AG04449 (cell line): Measurements from ENCODE around the gene GRAMD1C.
"Not testable (repeated sequence)": the region's sequence is repeated elsewhere in the genome, so short reads cannot be mapped to it uniquely, and the experiment has no call there.

Experiments used
- CTCF ChIA-PET: fragments of 350-600 bp; formaldehyde crosslinking; extraction: SDS; loops from one replicate; lab custom pipeline; 2021; ENCODE audit warnings: antibody characterized with exemption; lab: Yijun Ruan, JAX
- POLR2A ChIA-PET: fragments of 400-600, 350-600 bp; formaldehyde crosslinking; extraction: SDS; loops from one replicate; lab custom pipeline; 2020; ENCODE audit warnings: antibody characterized with exemption, inconsistent platforms; lab: Yijun Ruan, JAX
- DNase-seq: peaks from one replicate; pipeline ENCODE4 v3.0.0-alpha.2; 2010; ENCODE audit warnings: low read depth, low spot score
- H3K4me3 ChIP-seq: 2 replicates; pipeline ENCODE4 v1.5.1; 2011; ENCODE audit warnings: low read depth, mild to moderate bottlenecking, control low read depth, low read length
- TF ChIP-seq, protein P1 (sequence below): IDR thresholded peaks from one replicate; pipeline ENCODE4 v1.5.1; 2011; ENCODE audit warnings: mild to moderate bottlenecking, moderate library complexity, low read length, control low read depth, inconsistent platforms; ENCODE audit not compliant: insufficient read depth; ENCODE audit errors: missing control alignments

GRAMD1C gene

DNA sequence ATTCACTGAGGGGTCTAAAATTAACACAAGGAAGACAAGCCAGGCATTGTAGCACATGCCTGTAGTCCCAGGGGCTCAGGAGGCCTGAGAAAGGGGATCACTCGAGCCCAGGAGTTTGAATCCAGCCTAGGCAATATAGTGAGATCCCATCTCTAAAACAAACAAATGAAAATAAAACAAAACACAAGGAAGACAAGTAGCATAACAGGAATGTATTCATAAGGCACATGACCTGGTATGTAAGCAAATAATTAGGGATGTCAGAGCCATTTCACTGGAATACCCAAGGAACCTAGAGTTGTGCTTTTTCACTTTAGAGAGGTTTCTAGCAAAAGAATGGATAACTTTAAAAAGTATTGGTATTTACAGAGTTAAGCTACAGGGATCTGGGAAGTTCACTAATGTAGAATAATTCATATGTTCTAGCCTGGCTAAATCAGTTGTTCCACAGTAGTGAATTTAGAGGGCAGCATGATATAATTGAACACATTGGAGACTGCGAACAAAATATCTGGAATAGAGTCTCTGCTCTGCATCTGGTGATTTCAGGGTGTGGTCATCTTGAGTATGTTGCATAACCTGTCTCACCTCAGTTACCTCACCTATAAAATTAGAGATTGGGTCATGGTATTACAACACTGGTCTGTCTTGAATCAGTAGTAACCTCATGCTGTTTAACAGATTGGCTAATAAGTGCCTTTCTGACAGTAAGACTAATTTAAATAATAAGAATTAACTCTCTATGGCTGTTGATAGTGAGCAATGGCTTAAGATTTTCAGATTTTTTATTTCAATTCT is 9.3 kb downstream of the GRAMD1C start:
- H3K4me3 ChIP-seq = no peak overlapping the region
- DNase-seq = no peak
- POLR2A ChIA-PET = no interaction called here
- CTCF ChIA-PET = interaction anchor here (1.7 to 7.6 kb wide), 3 partner anchors 10 to 307 kb away, joined by 4 to 80 read pairs (median 12); partner anchors contain the start of gene GRAMD1C
- TF ChIP-seq, protein P1, sequence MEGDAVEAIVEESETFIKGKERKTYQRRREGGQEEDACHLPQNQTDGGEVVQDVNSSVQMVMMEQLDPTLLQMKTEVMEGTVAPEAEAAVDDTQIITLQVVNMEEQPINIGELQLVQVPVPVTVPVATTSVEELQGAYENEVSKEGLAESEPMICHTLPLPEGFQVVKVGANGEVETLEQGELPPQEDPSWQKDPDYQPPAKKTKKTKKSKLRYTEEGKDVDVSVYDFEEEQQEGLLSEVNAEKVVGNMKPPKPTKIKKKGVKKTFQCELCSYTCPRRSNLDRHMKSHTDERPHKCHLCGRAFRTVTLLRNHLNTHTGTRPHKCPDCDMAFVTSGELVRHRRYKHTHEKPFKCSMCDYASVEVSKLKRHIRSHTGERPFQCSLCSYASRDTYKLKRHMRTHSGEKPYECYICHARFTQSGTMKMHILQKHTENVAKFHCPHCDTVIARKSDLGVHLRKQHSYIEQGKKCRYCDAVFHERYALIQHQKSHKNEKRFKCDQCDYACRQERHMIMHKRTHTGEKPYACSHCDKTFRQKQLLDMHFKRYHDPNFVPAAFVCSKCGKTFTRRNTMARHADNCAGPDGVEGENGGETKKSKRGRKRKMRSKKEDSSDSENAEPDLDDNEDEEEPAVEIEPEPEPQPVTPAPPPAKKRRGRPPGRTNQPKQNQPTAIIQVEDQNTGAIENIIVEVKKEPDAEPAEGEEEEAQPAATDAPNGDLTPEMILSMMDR = no peak

GRCh38 chr3:113849071-113849470 is 10.5 kb downstream of the GRAMD1C start:
- CTCF ChIA-PET = interaction anchor here (1.2 kb wide), 1 partner anchor 62 kb away, joined by 3 read pairs; no protein-coding TSS in a partner anchor
- POLR2A ChIA-PET, DNase-seq, H3K4me3 ChIP-seq: not testable (repeated sequence)

DNA sequence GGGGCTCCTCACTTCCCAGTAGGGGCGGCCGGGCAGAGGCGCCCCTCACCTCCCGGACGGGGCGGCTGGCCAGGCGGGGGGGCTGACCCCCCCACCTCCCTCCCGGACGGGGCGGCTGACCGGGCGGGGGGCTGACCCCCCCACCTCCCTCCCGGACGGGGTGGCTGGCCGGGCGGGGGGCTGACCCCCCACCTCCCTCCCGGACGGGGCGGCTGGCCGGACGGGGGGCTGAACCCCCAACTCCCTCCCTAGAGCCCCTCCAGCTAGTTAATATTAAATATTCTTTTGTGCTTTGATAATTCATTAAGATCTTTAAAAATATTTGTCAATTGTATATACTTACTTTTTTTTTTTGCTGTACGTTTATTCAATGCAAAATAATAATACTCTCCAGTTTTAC is 11.3 kb downstream of the GRAMD1C start:
- DNase-seq, H3K4me3 ChIP-seq, POLR2A ChIA-PET: not testable (repeated sequence)
- CTCF ChIA-PET = interaction anchor here (1.2 kb wide), 1 partner anchor 61 kb away, joined by 3 read pairs; no protein-coding TSS in a partner anchor

- DNase-seq, POLR2A ChIA-PET, CTCF ChIA-PET, H3K4me3 ChIP-seq: not testable (repeated sequence)
Measured at GRCh38 chr3:113850391-113850790, 11.8 kb downstream of the GRAMD1C start.

- TF ChIP-seq, protein P1 = no peak
- ChIA-PET CTCF (interaction anchor here (0.6 to 1.4 kb wide), 3 partner anchors 11 to 243 kb away, joined by 3 read pairs; no protein-coding TSS in a partner anchor), POLR2A (no interaction called here)
- H3K4me3 ChIP-seq = no peak overlapping the region
- no peak for DNase-seq
Measured at GRCh38 chr3:113852506-113852905, 13.9 kb downstream of the GRAMD1C start.

DNA sequence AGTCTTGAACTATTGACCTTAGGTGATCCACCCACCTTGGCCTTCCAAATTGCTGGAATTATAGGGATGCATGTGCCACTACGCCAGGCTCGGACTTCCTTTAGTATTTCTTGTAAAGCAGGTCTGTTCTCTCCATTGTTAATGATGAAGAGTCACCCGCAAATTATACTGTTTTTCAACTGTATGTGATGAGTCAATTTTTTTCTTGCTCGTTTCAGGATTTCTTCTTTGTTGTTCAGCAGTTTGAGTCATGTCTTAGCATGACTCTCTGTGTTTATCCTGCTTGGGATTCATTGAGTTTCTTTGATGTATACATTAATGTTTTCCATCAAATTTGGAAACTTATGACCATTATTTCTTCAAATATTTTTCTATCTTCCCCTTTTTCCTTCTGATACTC is 28.9 kb downstream of the GRAMD1C start:
- peak; percentile 12 for DNase-seq
- POLR2A ChIA-PET = no interaction called here
- no peak overlapping the region for H3K4me3 ChIP-seq
- TF ChIP-seq, protein P1 = no peak
- CTCF ChIA-PET = no interaction called here

DNA sequence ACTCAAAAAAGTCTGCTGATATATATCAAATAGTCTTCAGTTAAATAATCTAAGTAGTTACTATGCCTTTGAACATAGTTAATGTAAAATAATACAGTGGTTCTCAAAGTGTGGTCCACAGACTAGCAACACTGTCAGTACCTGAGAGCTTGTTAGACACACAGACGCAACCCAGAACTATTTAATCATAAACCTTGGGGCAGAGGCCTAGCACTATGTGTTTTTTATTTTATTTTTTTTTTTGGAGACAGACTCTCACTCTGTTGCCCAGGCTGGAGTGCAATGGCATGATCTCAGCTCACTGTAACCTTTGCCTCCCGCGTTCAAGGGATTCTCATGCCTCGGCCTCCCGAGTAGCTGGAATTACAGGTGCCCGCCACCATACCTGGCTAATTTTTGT is 34.7 kb downstream of the GRAMD1C start:
- CTCF ChIA-PET = interaction anchor here (0.8 kb wide), 1 partner anchor 29 kb away, joined by 3 read pairs; no protein-coding TSS in a partner anchor
- POLR2A ChIA-PET = no interaction called here
- H3K4me3 ChIP-seq = no peak overlapping the region
- no peak for DNase-seq
- TF ChIP-seq, protein P1 = no peak
